Measurements from ENCODE around the gene PRCC. TPM values are rescaled to one million over a fixed set of nuclear protein-coding genes. Genes with fewer than 3 reads are reported as not detected.

PRCC gene
- total and polyA plus RNA-seq, 2 of the 8 experiments (the other 6 are each of a cell fraction or from before 2014, with no cell fraction given) = 95.2 to 115 TPM

GRCh38 chr1:156748670-156749418 lies 18.5 kb upstream of the PRCC start:
- DNase-seq (ENCODE audit: low read depth in 1 of 2, low spot score in 2 of 2) = no peak
- Histone ChIP-seq H4K20me1 (replicated peaks in 1 of 2; ENCODE audit: control insufficient read depth in 1 of 2, insufficient read depth in 2 of 2, low read length in 2 of 2) (peaks cover 0 to 5% of the 10 kb centered on the region in 2 experiments), H3K79me2 (ENCODE audit: control insufficient read depth in 1 of 2, insufficient read depth in 2 of 2, low read length in 2 of 2) (peaks cover 30 to 73% of the 10 kb centered on the region in 2 experiments), H2BK5ac (ENCODE audit: low read depth, low read length) (peak overlapping the region; percentile 53), H3K9me3 (ENCODE audit: insufficient read depth in 2 of 2, low read depth in 1 of 2, low read length in 1 of 2) (no peaks in the 10 kb centered on the region), H4K91ac (replicated peaks; ENCODE audit: insufficient read length, low read length) (no peak overlapping the region), H3K4me2 (ENCODE audit: insufficient read depth in 1 of 2, low read depth in 2 of 2, low read length in 2 of 2) (peak overlapping the region; percentile 91 to 99), H3K36me3 (ENCODE audit: control insufficient read depth in 2 of 4, insufficient read depth in 4 of 4, low read length in 3 of 4) (peaks cover 2 to 13% (median 4%) of the 10 kb centered on the region in 4 experiments; a peak in 6 of 8 replicates), H3K14ac (ENCODE audit: insufficient read length) (no peak overlapping the region), H3K56ac (replicated peaks; ENCODE audit: insufficient read length, low read depth, low read length) (no peak overlapping the region), H3K27ac (ENCODE audit: low read depth, low read length) (peak overlapping the region; percentile 92; the same call in 1 of the 2 replicates), H2BK15ac (ENCODE audit: low read length) (0 out of 2 replicates have a peak overlapping the region, but pooled peaks have one; percentile 49), H3K23me2 (ENCODE audit: low read depth, low read length) (peaks cover 12% of the 10 kb centered on the region), H2AFZ (ENCODE audit: low read length) (no peak overlapping the region), H3K9ac (replicated peaks in 1 of 4; ENCODE audit: extremely low read depth in 1 of 4, low read depth in 3 of 4, low read length in 3 of 4) (peak overlapping the region in 3 of 4 experiments; percentile 20 to 36 (median 24); a peak in 3 of 7 replicates), H3K23ac (ENCODE audit: insufficient read length) (no peak overlapping the region), H2BK20ac (ENCODE audit: low read length) (0 out of 2 replicates have a peak overlapping the region, but pooled peaks have one; percentile 25), H3K79me1 (ENCODE audit: low read depth, low read length) (peaks cover 20% of the 10 kb centered on the region), H4K8ac (ENCODE audit: extremely low read depth, insufficient read depth, low read length) (no peak overlapping the region), H2AK5ac (ENCODE audit: low read depth, low read length) (no peak overlapping the region), H4K5ac (ENCODE audit: insufficient read length, low read depth, low read length) (no peak overlapping the region), H3K4me1 (replicated peaks in 1 of 4; ENCODE audit: control insufficient read depth in 3 of 4, insufficient read depth in 4 of 4, low read length in 3 of 4) (peaks cover 35 to 54% (median 37%) of the 10 kb centered on the region in 4 experiments), H3K18ac (ENCODE audit: extremely low read depth, low read length) (peak overlapping the region; percentile 67; the same call in 1 of the 2 replicates), H3K4ac (replicated peaks; ENCODE audit: insufficient read length, low read depth, low read length) (no peak overlapping the region), H2BK12ac (ENCODE audit: low read depth, low read length) (peak overlapping the region; percentile 88; the same call in 1 of the 2 replicates), H2BK120ac (replicated peaks; ENCODE audit: low read depth, low read length) (no peak overlapping the region), H3K27me3 (replicated peaks in 1 of 4; ENCODE audit: control insufficient read depth in 3 of 4, extremely low read depth in 1 of 4, insufficient read depth in 3 of 4, low read length in 3 of 4) (no peaks in the 10 kb centered on the region), H3K4me3 (ENCODE audit: extremely low read depth in 1 of 4, insufficient read depth in 2 of 4, low read depth in 3 of 4, low read length in 4 of 4) (peak overlapping the region in 3 of 4 experiments; percentile 10 to 100 (median 75); a peak in 5 of 8 replicates)
- FAIRE-seq = no peak
- no peak for TF ChIP-seq TAF1 (IDR thresholded peaks at IDR 0.05; ENCODE audit: low read depth, low read length)
- TF ChIP-seq CTCF (IDR thresholded peaks at IDR 0.05; ENCODE audit: control extremely low read depth in 1 of 3, insufficient read depth in 1 of 3, low read depth in 1 of 3, low read length in 3 of 3) = peak in 1 of 3 experiments; percentile 3; a peak in 1 of 4 replicates
- ChIA-PET POLR2A (ENCODE audit: partially characterized antibody) (interaction anchor here (0.9 to 10.7 kb wide), 4 partner anchors 18 to 90 kb away, joined by 3 to 214 read pairs (median 24); partner anchors contain the start of genes ISG20L2, METTL25B and NES), CTCF (ENCODE audit: partially characterized antibody) (interaction anchor here (1.2 to 1.8 kb wide), 4 partner anchors 23 to 90 kb away, joined by 3 to 18 read pairs (median 7); no protein-coding TSS in a partner anchor)
- 88% methylated on average over 9 of the region's 9 CpGs; no CpG with 5 or more reads in 1 of the 2 experiments for WGBS, 2 experiments (ENCODE audit: extremely low coverage in 1 of 2, insufficient coverage in 1 of 2, insufficient read length in 1 of 2, insufficient replicate concordance in 2 of 2, low coverage in 1 of 2, low lambda C conversion rate in 2 of 2, missing lambda C conversion rate in 1 of 2)
